ENCODE results near the gene SAMD5.

DNA sequence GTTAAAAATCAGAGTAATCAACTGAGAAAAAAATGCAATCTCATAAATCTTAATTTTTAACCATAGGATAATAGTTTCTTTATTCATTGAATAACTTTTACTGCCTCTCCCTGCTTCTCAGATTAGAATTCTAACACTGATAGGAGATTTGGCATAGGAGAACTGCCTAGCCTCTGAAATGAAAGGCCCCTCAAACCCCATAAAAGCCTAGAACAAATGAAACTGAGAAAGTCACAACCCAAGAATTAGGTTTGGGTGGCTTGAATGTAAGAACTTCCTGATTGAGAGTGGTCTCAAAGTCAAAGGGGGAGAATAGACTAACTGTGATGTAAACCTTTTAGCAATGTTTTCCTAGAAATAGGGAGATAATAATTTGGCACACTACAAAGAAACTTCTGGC is 52.2 kb downstream of the SAMD5 start:
- TF ChIP-seq, protein P1, sequence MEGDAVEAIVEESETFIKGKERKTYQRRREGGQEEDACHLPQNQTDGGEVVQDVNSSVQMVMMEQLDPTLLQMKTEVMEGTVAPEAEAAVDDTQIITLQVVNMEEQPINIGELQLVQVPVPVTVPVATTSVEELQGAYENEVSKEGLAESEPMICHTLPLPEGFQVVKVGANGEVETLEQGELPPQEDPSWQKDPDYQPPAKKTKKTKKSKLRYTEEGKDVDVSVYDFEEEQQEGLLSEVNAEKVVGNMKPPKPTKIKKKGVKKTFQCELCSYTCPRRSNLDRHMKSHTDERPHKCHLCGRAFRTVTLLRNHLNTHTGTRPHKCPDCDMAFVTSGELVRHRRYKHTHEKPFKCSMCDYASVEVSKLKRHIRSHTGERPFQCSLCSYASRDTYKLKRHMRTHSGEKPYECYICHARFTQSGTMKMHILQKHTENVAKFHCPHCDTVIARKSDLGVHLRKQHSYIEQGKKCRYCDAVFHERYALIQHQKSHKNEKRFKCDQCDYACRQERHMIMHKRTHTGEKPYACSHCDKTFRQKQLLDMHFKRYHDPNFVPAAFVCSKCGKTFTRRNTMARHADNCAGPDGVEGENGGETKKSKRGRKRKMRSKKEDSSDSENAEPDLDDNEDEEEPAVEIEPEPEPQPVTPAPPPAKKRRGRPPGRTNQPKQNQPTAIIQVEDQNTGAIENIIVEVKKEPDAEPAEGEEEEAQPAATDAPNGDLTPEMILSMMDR (IDR thresholded peaks at IDR 0.05): no peak
- TF ChIP-seq EZH2phosphoT487 (IDR thresholded peaks at IDR 0.05): no peak

Data from neural progenitor cell (in vitro differentiated cells).